Effector memory CD8-positive, alpha-beta T cell (primary cell): ENCODE results near the gene HECW1.
"Not testable (repeated sequence)": the region's sequence is repeated elsewhere in the genome, so short reads cannot be mapped to it uniquely, and the experiment has no call there.

Source experiments
- ATAC-seq: fragments of 150-1000 bp; cut with Tn5 transposase; replicated peaks from 2 replicates; pipeline ENCODE4 v1.10.0; 2021; ENCODE audit warnings: mild to moderate bottlenecking, moderate library complexity
- DNase-seq, 3 experiments: peaks; one replicate each; pipeline ENCODE4 v3.0.0; 2021
- H3K27ac Mint-ChIP-seq, 2 donors: one replicate each; pipeline ENCODE4 v1.8.0; 2022; ENCODE audit warnings: mild to moderate bottlenecking in 2 of 2, mixed read lengths in 2 of 2, moderate library complexity in 2 of 2
- H3K27me3 Mint-ChIP-seq, 2 donors: one replicate each; pipeline ENCODE4 v1.8.0; 2022; ENCODE audit warnings: mixed read lengths in 2 of 2
- H3K36me3 Mint-ChIP-seq: one replicate; pipeline ENCODE4 v1.8.0; 2022; ENCODE audit warnings: mild to moderate bottlenecking, moderate library complexity, mixed read lengths; ENCODE audit not compliant: insufficient read depth
- H3K4me1 Mint-ChIP-seq, 2 donors: one replicate each; pipeline ENCODE4 v1.8.0; 2022; ENCODE audit warnings: low read depth in 2 of 2, mixed read lengths in 2 of 2
- H3K4me3 Mint-ChIP-seq, 2 donors: one replicate each; pipeline ENCODE4 v1.8.0; 2022; ENCODE audit warnings: mild to moderate bottlenecking in 2 of 2, mixed read lengths in 2 of 2, moderate library complexity in 2 of 2
- H3K9me3 Mint-ChIP-seq, 2 donors: one replicate each; pipeline ENCODE4 v1.8.0; 2022; ENCODE audit warnings: mixed read lengths in 2 of 2

HECW1 gene

GRCh38 chr7:43192806-43193460, 80.5 kb downstream of the HECW1 start:
- no peaks in the 10 kb centered on the region for H3K4me1 Mint-ChIP-seq
- no peak overlapping the region for H3K4me3 Mint-ChIP-seq
- H3K27ac Mint-ChIP-seq: no peak overlapping the region
- H3K27me3 Mint-ChIP-seq: peaks cover 39 to 40% of the 10 kb centered on the region in 2 donors
- no peaks in the 10 kb centered on the region for H3K9me3 Mint-ChIP-seq
- ATAC-seq (no peak), DNase-seq (no peak)
- no peaks in the 10 kb centered on the region for H3K36me3 Mint-ChIP-seq

GRCh38 chr7:43193893-43194292, 81.4 kb downstream of the HECW1 start:
- Mint-ChIP-seq H3K36me3 (no peaks in the 10 kb centered on the region), H3K4me1 (no peaks in the 10 kb centered on the region), H3K9me3 (no peaks in the 10 kb centered on the region), H3K4me3 (no peak overlapping the region), H3K27me3 (peaks cover 33 to 34% of the 10 kb centered on the region in 2 donors), H3K27ac (no peak overlapping the region)
- ATAC-seq (no peak), DNase-seq (no peak)

GRCh38 chr7:43195256-43195655, 82.8 kb downstream of the HECW1 start:
- Mint-ChIP-seq H3K27me3 (peaks cover 20 to 22% of the 10 kb centered on the region in 2 donors), H3K4me3 (no peak overlapping the region), H3K9me3 (no peaks in the 10 kb centered on the region), H3K4me1 (no peaks in the 10 kb centered on the region), H3K36me3 (no peaks in the 10 kb centered on the region), H3K27ac (no peak overlapping the region)
- no peak for DNase-seq
- no peak for ATAC-seq

GRCh38 chr7:43195768-43196167, 83.3 kb downstream of the HECW1 start:
- no peak for ATAC-seq
- Mint-ChIP-seq H3K27ac (no peak overlapping the region), H3K9me3 (no peaks in the 10 kb centered on the region), H3K4me3 (no peak overlapping the region), H3K4me1 (no peaks in the 10 kb centered on the region), H3K36me3 (no peaks in the 10 kb centered on the region), H3K27me3 (peaks cover 15 to 22% of the 10 kb centered on the region in 2 donors)
- no peak for DNase-seq

- H3K27ac Mint-ChIP-seq: no peak overlapping the region
- H3K4me1 Mint-ChIP-seq: no peaks in the 10 kb centered on the region
- ATAC-seq (no peak), DNase-seq (no peak)
- H3K4me3 Mint-ChIP-seq: no peak overlapping the region
- peaks cover 9 to 23% of the 10 kb centered on the region in 2 donors for H3K27me3 Mint-ChIP-seq
- H3K36me3 Mint-ChIP-seq: no peaks in the 10 kb centered on the region
- H3K9me3 Mint-ChIP-seq: no peaks in the 10 kb centered on the region
Measured at GRCh38 chr7:43196379-43196778, 83.9 kb downstream of the HECW1 start.

GRCh38 chr7:43198016-43198415, 85.6 kb downstream of the HECW1 start:
- H3K4me3 Mint-ChIP-seq: no peak overlapping the region
- H3K4me1 Mint-ChIP-seq: no peaks in the 10 kb centered on the region
- peaks cover 8 to 22% of the 10 kb centered on the region in 2 donors for H3K27me3 Mint-ChIP-seq
- H3K27ac Mint-ChIP-seq: no peak overlapping the region
- DNase-seq (no peak), ATAC-seq (no peak)
- H3K9me3 Mint-ChIP-seq: no peaks in the 10 kb centered on the region
- H3K36me3 Mint-ChIP-seq: no peaks in the 10 kb centered on the region

- Mint-ChIP-seq H3K27me3 (peaks cover 8 to 17% of the 10 kb centered on the region in 2 donors), H3K4me1 (no peaks in the 10 kb centered on the region), H3K4me3 (no peak overlapping the region), H3K9me3 (no peaks in the 10 kb centered on the region), H3K27ac (no peak overlapping the region), H3K36me3 (no peaks in the 10 kb centered on the region)
- ATAC-seq (no peak), DNase-seq (no peak)
Measured at GRCh38 chr7:43198599-43199090, 86.2 kb downstream of the HECW1 start.

- no peaks in the 10 kb centered on the region for H3K4me1 Mint-ChIP-seq
- no peak overlapping the region for H3K4me3 Mint-ChIP-seq
- H3K27me3 Mint-ChIP-seq: peaks cover 8 to 17% of the 10 kb centered on the region in 2 donors
- ATAC-seq (no peak), DNase-seq (no peak)
- no peaks in the 10 kb centered on the region for H3K9me3 Mint-ChIP-seq
- no peaks in the 10 kb centered on the region for H3K36me3 Mint-ChIP-seq
- H3K27ac Mint-ChIP-seq: no peak overlapping the region
Measured at GRCh38 chr7:43199371-43200160, 87.1 kb downstream of the HECW1 start.

GRCh38 chr7:43201912-43202311, 89.5 kb downstream of the HECW1 start:
- Mint-ChIP-seq H3K36me3 (no peaks in the 10 kb centered on the region), H3K27ac (no peak overlapping the region), H3K4me3 (no peak overlapping the region), H3K9me3 (no peaks in the 10 kb centered on the region), H3K27me3 (peaks cover 12 to 14% of the 10 kb centered on the region in 2 donors), H3K4me1 (no peaks in the 10 kb centered on the region)
- no peak for ATAC-seq
- no peak for DNase-seq

- Mint-ChIP-seq H3K4me3 (no peak overlapping the region), H3K9me3 (no peaks in the 10 kb centered on the region), H3K27ac (no peak overlapping the region), H3K27me3 (peaks cover 13 to 22% of the 10 kb centered on the region in 2 donors), H3K4me1 (no peaks in the 10 kb centered on the region), H3K36me3 (no peaks in the 10 kb centered on the region)
- ATAC-seq: no peak
- no peak for DNase-seq
Measured at GRCh38 chr7:43204081-43204480, 91.6 kb downstream of the HECW1 start.

- no peak overlapping the region for H3K4me3 Mint-ChIP-seq
- H3K27me3 Mint-ChIP-seq: peaks cover 18 to 34% of the 10 kb centered on the region in 2 donors
- ATAC-seq: no peak
- H3K36me3 Mint-ChIP-seq: no peaks in the 10 kb centered on the region
- no peaks in the 10 kb centered on the region for H3K9me3 Mint-ChIP-seq
- no peak for DNase-seq
- no peak overlapping the region for H3K27ac Mint-ChIP-seq
- no peaks in the 10 kb centered on the region for H3K4me1 Mint-ChIP-seq
Measured at GRCh38 chr7:43205171-43205795, 92.8 kb downstream of the HECW1 start.

- Mint-ChIP-seq H3K4me3 (no peak overlapping the region), H3K9me3 (no peaks in the 10 kb centered on the region), H3K36me3 (no peaks in the 10 kb centered on the region), H3K27me3 (peaks cover 15 to 41% of the 10 kb centered on the region in 2 donors), H3K4me1 (no peaks in the 10 kb centered on the region), H3K27ac (no peak overlapping the region)
- DNase-seq (no peak), ATAC-seq (no peak)
Measured at GRCh38 chr7:43208242-43208641, 95.8 kb downstream of the HECW1 start.

GRCh38 chr7:43210539-43210938, 98.1 kb downstream of the HECW1 start:
- not testable (repeated sequence) for ATAC-seq, H3K9me3 Mint-ChIP-seq, H3K4me3 Mint-ChIP-seq, H3K27ac Mint-ChIP-seq, DNase-seq, H3K4me1 Mint-ChIP-seq, H3K36me3 Mint-ChIP-seq
- H3K27me3 Mint-ChIP-seq: peaks cover 24 to 54% of the 10 kb centered on the region in 2 donors
